Posterior vena cava (tissue), 2 donors: ENCODE data around the gene KCNC3. TPM values are rescaled to one million over a fixed set of nuclear protein-coding genes. Genes with fewer than 3 reads are reported as not detected.
"Not testable (repeated sequence)": the region's sequence is repeated elsewhere in the genome, so short reads cannot be mapped to it uniquely, and the experiment has no call there.

Experiments used
- DNase-seq: peaks from one replicate; pipeline ENCODE4 v3.0.0-alpha.2; 2020; ENCODE audit warnings: low spot score
- intact Hi-C, 2 donors: fragments of 100-400 bp; cut with DNase I; formaldehyde crosslinking; loops; one replicate each; pipeline versions ENCODE4 v1.14.1 to v1.14.2; 2022 to 2023
- total RNA-seq, 2 donors: library from RNA; stranded (reverse); fragmentation: NEBNext Ultra II Directional; extraction: Animal tissue kit (Norgen Biotek cat#: 25700); gene quantifications; one replicate each; pipeline ENCODE4 v1.2.1, GENCODE V29; 2021
- donor health status: DM: yes; HTN: yes; CAD: no.
- donor health status: DM: yes; HTN: yes; CAD: no.

The KCNC3 gene
- total RNA-seq, 2 donors from 2014 or later = 0.83 to 0.90 TPM

- peak; percentile 30 for DNase-seq
- intact Hi-C loops = loop anchor here in 1 of 2 donors (5.0 kb wide), 1 partner anchor 1034 kb away; no protein-coding TSS in a partner anchor
Observed at GRCh38 chr19:50331221-50331993, 2.2 kb upstream of the KCNC3 start.

GRCh38 chr19:50330365-50331078 lies 1.3 kb upstream of the KCNC3 start:
- DNase-seq = peak; percentile 89
- intact Hi-C loops = loop anchor here in 1 of 2 donors (5.0 kb wide), 1 partner anchor 1033 kb away; no protein-coding TSS in a partner anchor

GRCh38 chr19:50329926-50330294 lies 733 bp upstream of the KCNC3 start:
- intact Hi-C loops = loop anchor here in 1 of 2 donors (5.0 kb wide), 1 partner anchor 1033 kb away; no protein-coding TSS in a partner anchor
- DNase-seq = not testable (repeated sequence)

GRCh38 chr19:50328873-50329145 lies 368 bp downstream of the KCNC3 start:
- DNase-seq = no peak
- intact Hi-C loops = no loop called here

- intact Hi-C loops = no loop called here
Observed at GRCh38 chr19:50328224-50328872, 829 bp downstream of the KCNC3 start.

GRCh38 chr19:50327461-50328223 lies 1.5 kb downstream of the KCNC3 start:
- intact Hi-C loops = no loop called here
- DNase-seq = peak; percentile 41

More at GRCh38 chr19:50328224-50328872, 829 bp downstream of the KCNC3 start:
- DNase-seq = peak; percentile 83

GRCh38 chr19:50327013-50327412 lies 2.2 kb downstream of the KCNC3 start:
- DNase-seq = no peak
- intact Hi-C loops = no loop called here

- intact Hi-C loops = no loop called here
- DNase-seq = peak; percentile 59
Observed at GRCh38 chr19:50326101-50326664, 3.0 kb downstream of the KCNC3 start.

- peak; percentile 50 for DNase-seq
- intact Hi-C loops = no loop called here
Observed at GRCh38 chr19:50325310-50326100, 3.7 kb downstream of the KCNC3 start.

- intact Hi-C loops = loop anchor here in 1 of 2 donors (5.0 kb wide), 1 partner anchor 377 kb away; no protein-coding TSS in a partner anchor
- DNase-seq = no peak
Observed at GRCh38 chr19:50324331-50324730, 4.8 kb downstream of the KCNC3 start.

GRCh38 chr19:50323782-50324133 lies 5.4 kb downstream of the KCNC3 start:
- no peak for DNase-seq
- intact Hi-C loops = loop anchor here in 1 of 2 donors (5.0 kb wide), 1 partner anchor 376 kb away; no protein-coding TSS in a partner anchor

- intact Hi-C loops = loop anchor here in 1 of 2 donors (5.0 kb wide), 1 partner anchor 376 kb away; no protein-coding TSS in a partner anchor
Observed at GRCh38 chr19:50322931-50323781, 6.0 kb downstream of the KCNC3 start.

GRCh38 chr19:50322234-50322633 lies 6.9 kb downstream of the KCNC3 start:
- intact Hi-C loops = loop anchor here in 1 of 2 donors (5.0 kb wide), 1 partner anchor 375 kb away; no protein-coding TSS in a partner anchor
- peak; percentile 61 for DNase-seq

More at GRCh38 chr19:50322931-50323781, 6.0 kb downstream of the KCNC3 start:
- peak; percentile 66 for DNase-seq

GRCh38 chr19:50321831-50322230 lies 7.3 kb downstream of the KCNC3 start:
- peak; percentile 53 for DNase-seq
- intact Hi-C loops = loop anchor here in 1 of 2 donors (5.0 kb wide), 1 partner anchor 375 kb away; no protein-coding TSS in a partner anchor

GRCh38 chr19:50320596-50320995 lies 8.6 kb downstream of the KCNC3 start:
- intact Hi-C loops = loop anchor here in 1 of 2 donors (5.0 kb wide), 1 partner anchor 373 kb away; no protein-coding TSS in a partner anchor
- DNase-seq = peak; percentile 76

- intact Hi-C loops = loop anchor here in 1 of 2 donors (5.0 kb wide), 1 partner anchor 373 kb away; no protein-coding TSS in a partner anchor
- DNase-seq = peak; percentile 43
Observed at GRCh38 chr19:50320051-50320450, 9.1 kb downstream of the KCNC3 start.

- intact Hi-C loops = no loop called here
- peak; percentile 59 for DNase-seq
Observed at GRCh38 chr19:50319156-50319555, 10.0 kb downstream of the KCNC3 start.
